ENCODE results near the gene STK32B.

GRCh38 chr4:5027346-5027745 is 23.9 kb upstream of the STK32B start:
- TF ChIP-seq CTCF (IDR thresholded peaks at IDR 0.05) (no peak), POLR2A (IDR thresholded peaks at IDR 0.05) (no peak)
